Measurements from ENCODE around the gene GPATCH8. TPM values are rescaled to one million over a fixed set of nuclear protein-coding genes. Genes with fewer than 3 reads are reported as not detected.

The GPATCH8 gene
- total and polyA plus RNA-seq, 9 of the 15 experiments (the other 6 are each of a cell fraction or from before 2014, with no cell fraction given), result 10.6 to 29.6 (median 13.2) TPM

DNA sequence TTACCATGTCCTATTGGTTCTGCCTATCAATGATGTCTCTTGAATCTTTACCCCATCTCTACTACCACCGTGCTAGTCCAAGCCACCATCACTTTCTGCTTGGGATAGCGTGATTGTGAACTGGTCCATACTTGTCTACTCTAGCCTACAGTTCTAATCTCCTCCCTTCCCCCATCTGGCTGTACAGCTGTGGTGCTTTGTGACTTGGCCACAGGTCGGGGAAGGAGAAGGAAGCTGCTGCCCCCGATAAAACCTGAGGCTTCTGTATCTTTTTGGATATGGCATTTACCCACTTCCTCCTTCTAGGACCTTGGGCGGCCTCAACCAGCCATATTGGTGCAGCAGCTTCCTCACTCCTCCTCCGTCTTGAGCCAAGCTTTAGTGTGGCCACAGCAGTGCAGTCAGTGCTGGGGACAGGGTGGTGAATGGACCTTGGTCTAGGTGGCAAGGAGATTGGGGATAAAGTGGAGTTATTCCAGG is 113.4 kb downstream of the GPATCH8 start (continued):
- TF ChIP-seq, protein P1, sequence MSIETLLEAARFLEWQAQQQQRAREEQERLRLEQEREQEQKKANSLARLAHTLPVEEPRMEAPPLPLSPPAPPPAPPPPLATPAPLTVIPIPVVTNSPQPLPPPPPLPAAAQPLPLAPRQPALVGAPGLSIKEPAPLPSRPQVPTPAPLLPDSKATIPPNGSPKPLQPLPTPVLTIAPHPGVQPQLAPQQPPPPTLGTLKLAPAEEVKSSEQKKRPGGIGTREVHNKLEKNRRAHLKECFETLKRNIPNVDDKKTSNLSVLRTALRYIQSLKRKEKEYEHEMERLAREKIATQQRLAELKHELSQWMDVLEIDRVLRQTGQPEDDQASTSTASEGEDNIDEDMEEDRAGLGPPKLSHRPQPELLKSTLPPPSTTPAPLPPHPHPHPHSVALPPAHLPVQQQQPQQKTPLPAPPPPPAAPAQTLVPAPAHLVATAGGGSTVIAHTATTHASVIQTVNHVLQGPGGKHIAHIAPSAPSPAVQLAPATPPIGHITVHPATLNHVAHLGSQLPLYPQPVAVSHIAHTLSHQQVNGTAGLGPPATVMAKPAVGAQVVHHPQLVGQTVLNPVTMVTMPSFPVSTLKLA (conservative IDR thresholded peaks at IDR 0.05), result peak in 1 of 2 experiments; percentile 57; a peak in 2 of 4 replicates
- TF ChIP-seq, protein P2, sequence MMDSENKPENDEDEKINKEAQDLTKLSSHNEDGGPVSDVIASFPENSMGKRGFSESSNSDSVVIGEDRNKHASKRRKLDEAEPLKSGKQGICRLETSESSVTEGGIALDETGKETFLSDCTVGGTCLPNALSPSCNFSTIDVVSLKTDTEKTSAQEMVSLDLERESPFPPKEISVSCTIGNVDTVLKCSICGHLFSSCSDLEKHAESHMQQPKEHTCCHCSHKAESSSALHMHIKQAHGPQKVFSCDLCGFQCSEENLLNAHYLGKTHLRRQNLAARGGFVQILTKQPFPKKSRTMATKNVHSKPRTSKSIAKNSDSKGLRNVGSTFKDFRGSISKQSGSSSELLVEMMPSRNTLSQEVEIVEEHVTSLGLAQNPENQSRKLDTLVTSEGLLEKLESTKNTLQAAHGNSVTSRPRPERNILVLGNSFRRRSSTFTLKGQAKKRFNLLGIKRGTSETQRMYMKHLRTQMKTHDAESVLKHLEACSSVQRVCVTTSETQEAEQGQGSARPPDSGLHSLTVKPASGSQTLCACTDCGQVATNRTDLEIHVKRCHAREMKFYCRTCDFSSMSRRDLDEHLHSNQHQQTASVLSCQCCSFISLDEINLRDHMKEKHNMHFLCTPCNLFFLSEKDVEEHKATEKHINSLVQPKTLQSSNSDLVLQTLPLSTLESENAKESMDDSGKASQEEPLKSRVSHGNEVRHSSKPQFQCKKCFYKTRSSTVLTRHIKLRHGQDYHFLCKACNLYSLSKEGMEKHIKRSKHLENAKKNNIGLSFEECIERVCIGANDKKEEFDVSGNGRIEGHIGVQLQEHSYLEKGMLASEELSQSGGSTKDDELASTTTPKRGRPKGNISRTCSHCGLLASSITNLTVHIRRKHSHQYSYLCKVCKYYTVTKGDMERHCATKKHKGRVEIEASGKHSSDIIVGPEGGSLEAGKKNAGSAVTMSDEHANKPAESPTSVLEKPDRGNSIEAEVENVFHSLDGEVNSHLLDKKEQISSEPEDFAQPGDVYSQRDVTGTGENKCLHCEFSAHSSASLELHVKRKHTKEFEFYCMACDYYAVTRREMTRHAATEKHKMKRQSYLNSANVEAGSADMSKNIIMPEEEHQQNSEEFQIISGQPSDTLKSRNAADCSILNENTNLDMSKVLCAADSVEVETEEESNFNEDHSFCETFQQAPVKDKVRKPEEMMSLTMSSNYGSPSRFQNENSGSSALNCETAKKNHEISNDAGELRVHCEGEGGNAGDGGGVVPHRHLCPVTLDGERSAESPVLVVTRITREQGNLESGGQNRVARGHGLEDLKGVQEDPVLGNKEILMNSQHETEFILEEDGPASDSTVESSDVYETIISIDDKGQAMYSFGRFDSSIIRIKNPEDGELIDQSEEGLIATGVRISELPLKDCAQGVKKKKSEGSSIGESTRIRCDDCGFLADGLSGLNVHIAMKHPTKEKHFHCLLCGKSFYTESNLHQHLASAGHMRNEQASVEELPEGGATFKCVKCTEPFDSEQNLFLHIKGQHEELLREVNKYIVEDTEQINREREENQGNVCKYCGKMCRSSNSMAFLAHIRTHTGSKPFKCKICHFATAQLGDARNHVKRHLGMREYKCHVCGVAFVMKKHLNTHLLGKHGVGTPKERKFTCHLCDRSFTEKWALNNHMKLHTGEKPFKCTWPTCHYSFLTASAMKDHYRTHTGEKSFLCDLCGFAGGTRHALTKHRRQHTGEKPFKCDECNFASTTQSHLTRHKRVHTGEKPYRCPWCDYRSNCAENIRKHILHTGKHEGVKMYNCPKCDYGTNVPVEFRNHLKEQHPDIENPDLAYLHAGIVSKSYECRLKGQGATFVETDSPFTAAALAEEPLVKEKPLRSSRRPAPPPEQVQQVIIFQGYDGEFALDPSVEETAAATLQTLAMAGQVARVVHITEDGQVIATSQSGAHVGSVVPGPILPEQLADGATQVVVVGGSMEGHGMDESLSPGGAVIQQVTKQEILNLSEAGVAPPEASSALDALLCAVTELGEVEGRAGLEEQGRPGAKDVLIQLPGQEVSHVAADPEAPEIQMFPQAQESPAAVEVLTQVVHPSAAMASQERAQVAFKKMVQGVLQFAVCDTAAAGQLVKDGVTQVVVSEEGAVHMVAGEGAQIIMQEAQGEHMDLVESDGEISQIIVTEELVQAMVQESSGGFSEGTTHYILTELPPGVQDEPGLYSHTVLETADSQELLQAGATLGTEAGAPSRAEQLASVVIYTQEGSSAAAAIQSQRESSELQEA (IDR thresholded peaks at IDR 0.05; ENCODE audit: low read depth), result no peak
- TF ChIP-seq, protein P3, sequence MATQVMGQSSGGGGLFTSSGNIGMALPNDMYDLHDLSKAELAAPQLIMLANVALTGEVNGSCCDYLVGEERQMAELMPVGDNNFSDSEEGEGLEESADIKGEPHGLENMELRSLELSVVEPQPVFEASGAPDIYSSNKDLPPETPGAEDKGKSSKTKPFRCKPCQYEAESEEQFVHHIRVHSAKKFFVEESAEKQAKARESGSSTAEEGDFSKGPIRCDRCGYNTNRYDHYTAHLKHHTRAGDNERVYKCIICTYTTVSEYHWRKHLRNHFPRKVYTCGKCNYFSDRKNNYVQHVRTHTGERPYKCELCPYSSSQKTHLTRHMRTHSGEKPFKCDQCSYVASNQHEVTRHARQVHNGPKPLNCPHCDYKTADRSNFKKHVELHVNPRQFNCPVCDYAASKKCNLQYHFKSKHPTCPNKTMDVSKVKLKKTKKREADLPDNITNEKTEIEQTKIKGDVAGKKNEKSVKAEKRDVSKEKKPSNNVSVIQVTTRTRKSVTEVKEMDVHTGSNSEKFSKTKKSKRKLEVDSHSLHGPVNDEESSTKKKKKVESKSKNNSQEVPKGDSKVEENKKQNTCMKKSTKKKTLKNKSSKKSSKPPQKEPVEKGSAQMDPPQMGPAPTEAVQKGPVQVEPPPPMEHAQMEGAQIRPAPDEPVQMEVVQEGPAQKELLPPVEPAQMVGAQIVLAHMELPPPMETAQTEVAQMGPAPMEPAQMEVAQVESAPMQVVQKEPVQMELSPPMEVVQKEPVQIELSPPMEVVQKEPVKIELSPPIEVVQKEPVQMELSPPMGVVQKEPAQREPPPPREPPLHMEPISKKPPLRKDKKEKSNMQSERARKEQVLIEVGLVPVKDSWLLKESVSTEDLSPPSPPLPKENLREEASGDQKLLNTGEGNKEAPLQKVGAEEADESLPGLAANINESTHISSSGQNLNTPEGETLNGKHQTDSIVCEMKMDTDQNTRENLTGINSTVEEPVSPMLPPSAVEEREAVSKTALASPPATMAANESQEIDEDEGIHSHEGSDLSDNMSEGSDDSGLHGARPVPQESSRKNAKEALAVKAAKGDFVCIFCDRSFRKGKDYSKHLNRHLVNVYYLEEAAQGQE (IDR thresholded peaks at IDR 0.05; ENCODE audit: borderline replicate concordance), result peak; percentile 96
- TF ChIP-seq, protein P3 (CRISPR knock-in tag; IDR thresholded peaks at IDR 0.05; ENCODE audit: low read depth), result no peak
- TF ChIP-seq DDX20 (tag; IDR thresholded peaks at IDR 0.05; ENCODE audit: low read depth) (no peak), HMGN3 (IDR thresholded peaks at IDR 0.05; ENCODE audit: borderline replicate concordance, extremely low read depth, insufficient read length, low read depth, low read length) (no peak), CHD1 (IDR thresholded peaks at IDR 0.05; ENCODE audit: low read length) (no peak)
- TF ChIP-seq, protein P4, sequence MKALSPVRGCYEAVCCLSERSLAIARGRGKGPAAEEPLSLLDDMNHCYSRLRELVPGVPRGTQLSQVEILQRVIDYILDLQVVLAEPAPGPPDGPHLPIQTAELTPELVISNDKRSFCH (CRISPR knock-in tag; IDR thresholded peaks at IDR 0.05), result no peak
- TF ChIP-seq, protein P4 (tag; IDR thresholded peaks at IDR 0.05), result peak; percentile 92

Measured in K562 (cell line).